ENCODE data around the gene PLP1.

Gene PLP1

GRCh38 chrX:103831342-103831802 is 54.7 kb downstream of the PLP1 start:
- in situ Hi-C loops (cut with HindIII; ENCODE audit: low sequenced_read_pairs): no loop called here
- DNase-seq (ENCODE audit: low read depth): no peak
- TF ChIP-seq CTCF (IDR thresholded peaks at IDR 0.05; ENCODE audit: low read depth, low read length, missing control alignments): no peak
- peak overlapping the region; percentile 49 for H3K4me3 ChIP-seq (ENCODE audit: low read depth, low read length)

GRCh38 chrX:103831803-103832544 is 55.3 kb downstream of the PLP1 start, which contains the start of gene RAB9B:
RAB9B (minus strand) TSS chrX:103832257; CDS start chrX:103825784, 6,473 bp downstream.
- no peak for DNase-seq (ENCODE audit: low read depth)
- in situ Hi-C loops (cut with HindIII; ENCODE audit: low sequenced_read_pairs): no loop called here
- TF ChIP-seq CTCF (IDR thresholded peaks at IDR 0.05; ENCODE audit: low read depth, low read length, missing control alignments): no peak
- H3K4me3 ChIP-seq (ENCODE audit: low read depth, low read length): peak within 1 kb of the TSS; percentile 49

GRCh38 chrX:103839404-103839803 is 62.8 kb downstream of the PLP1 start:
- TF ChIP-seq CTCF (IDR thresholded peaks at IDR 0.05; ENCODE audit: low read depth, low read length, missing control alignments): no peak
- in situ Hi-C loops (cut with HindIII; ENCODE audit: low sequenced_read_pairs): no loop called here
- no peak overlapping the region for H3K4me3 ChIP-seq (ENCODE audit: low read depth, low read length)
- DNase-seq (ENCODE audit: low read depth): no peak

All from astrocyte of the cerebellum (primary cell).